Measurements from ENCODE around the gene COIL.
"Not testable (repeated sequence)": the region's sequence is repeated elsewhere in the genome, so short reads cannot be mapped to it uniquely, and the experiment has no call there.

Gene COIL

DNA sequence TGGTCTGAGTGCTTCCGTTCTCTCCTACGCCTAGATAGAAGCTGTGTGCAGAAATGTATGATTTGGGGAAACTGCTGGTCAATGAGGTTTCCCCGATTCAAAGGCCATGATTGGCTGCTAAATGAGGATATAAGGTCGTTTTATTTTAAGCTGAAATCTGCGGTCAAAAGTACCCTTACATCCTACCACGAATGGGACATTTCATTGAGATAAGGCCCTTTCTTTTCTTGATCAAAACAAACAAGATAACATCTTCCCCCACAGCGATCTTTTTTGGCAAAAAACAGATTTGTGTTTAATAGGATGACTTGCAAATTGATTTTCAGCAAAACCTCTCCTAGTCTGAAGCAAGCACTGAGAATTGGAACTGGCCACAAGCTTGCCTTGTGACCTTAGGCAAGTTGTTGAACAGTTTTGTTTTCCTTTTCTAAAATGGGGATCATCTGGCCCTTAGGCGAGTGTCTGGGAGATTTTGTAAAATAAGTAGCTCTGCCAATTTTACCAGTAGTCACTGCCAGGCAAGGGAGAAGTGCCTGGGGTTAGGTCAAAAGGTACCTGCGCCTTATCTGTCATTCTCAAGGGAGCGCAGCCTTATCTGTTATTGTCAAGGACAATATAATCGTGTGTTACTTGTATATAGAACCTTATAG, 17.7 kb upstream of the COIL start:
- no peak for DNase-seq

DNA sequence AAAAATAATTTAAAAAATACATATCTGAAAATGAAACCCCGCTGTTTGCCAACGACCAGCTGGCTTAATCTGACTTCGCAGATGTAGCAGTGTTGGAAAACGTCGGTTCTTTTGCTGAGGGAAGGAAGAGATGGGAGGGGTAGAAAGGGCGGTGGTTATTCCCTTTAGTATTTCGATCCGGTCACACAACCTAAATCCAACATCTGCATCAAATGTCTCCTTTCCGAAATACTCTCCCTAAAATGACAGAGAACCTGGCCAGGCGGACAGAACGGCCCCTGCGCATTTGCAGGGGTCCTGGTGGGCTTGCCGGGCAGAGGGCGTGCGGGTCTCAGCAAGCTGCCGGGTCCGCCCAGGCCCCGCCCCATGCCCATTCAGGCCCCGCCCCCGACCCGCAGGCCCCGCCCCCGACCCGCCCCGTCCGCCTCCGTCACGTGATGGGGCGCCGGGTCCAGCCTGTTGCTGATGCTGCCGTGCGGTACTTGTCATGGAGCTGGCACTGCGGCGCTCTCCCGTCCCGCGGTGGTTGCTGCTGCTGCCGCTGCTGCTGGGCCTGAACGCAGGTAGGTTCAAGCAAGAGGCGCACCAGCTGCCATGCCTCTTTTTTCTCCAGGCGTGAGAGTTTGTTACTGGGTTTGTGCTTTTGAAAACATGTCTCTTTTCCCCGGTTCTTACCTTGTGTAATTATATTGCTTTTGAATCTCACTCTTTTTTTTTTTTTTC, 17.0 kb upstream of the COIL start, which contains the start of gene SCPEP1:
TSS of gene SCPEP1 (plus strand) at position 459 of the 723 bp plus-strand sequence. CDS start at position 488, 29 bp downstream.
- DNase-seq, result peak; percentile 73

- no peak for DNase-seq
These were observed 16.2 kb upstream of the COIL start for GRCh38 chr17:56976941-56977608.

DNA sequence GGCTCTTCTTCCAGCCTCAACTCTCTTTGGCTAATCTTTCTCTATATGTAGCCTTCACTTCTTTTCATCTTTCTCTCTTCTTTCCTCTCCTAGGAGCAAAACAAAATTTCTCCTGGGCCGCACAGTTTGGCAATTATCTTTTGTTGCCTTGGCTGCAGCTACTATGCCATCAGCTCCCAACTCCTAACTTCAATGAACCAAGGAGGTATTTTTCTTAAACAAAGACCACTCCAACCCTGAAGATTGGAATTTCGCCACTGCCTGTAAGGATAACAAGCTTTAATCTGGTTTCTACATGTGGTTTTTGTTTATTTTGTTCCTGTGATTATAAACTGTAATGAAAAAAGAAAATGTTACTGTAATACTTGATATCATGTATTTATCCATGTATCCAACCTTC, 14.8 kb upstream of the COIL start:
- no peak for DNase-seq

DNA sequence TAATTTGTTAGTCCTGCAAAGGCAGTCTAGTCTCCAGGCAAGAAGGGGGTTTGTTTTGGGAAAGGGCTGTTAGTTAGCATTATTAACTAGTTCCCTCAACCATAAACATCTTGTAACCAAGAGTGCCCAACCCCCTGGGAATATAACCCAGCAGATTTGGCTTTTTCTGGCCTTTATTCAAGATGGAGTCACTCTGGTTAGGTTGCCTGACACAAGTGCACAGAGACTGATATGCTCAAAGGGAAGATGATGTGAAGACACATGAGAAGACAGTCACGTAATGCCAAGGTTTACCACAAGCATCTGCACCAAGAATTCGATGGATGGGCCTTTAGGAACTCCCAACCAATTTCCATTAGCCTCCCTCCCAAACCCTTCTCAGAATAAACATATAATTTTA, 13.2 kb upstream of the COIL start:
- no peak for DNase-seq

GRCh38 chr17:56973520-56973919, 12.7 kb upstream of the COIL start:
- no peak for DNase-seq

DNA sequence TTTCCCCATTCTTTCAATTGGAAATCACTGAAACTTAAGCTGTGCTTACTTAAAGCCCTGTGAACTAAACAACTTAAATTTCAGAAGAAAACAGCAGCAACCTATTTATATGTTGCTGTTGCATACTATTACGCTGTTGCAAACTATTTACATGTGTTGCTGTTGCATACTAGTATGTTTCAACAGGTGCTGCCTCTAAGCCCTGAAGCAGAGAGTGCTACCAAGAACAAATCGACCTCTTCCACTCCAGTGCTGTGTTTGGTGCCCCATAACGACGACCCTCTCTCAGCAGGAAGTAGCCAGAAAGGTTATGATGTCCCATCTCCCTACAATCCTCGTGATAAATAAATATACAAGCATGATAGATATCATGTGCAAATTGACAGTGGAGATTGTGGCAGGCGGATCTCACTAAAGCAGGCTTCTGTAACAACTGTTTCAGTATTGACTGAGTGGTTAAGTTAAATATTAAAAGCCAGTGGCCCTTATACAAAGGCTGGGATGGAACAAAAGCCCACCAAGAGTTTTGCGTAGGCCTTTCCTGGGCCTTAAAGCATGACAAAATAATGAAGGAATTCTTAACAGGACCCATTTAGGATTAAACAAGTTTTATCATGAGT, 11.4 kb upstream of the COIL start:
- DNase-seq, result no peak

DNA sequence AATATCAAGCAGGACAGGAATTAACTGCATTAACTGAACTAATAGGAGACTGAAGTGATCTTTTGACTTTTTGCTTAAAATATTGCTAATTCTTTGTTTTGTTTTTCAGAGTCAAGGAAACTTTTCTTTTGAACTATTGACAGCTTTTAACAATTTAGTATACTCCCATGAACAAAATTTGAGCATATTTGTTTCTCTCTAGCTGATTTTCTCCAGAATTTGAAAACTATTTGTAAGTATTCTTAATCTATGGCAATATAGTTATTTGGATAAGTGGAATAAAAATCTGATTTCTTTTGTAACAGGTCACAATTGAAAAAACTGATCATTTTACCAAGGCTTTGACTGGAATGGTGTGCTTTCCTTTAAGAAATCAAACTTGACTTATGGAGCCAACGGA, 10.1 kb upstream of the COIL start:
- no peak for DNase-seq

GRCh38 chr17:56966338-56966737, 5.5 kb upstream of the COIL start:
- DNase-seq, result no peak

GRCh38 chr17:56965681-56966080, 4.8 kb upstream of the COIL start:
- DNase-seq, result not testable (repeated sequence)

- DNase-seq, result not testable (repeated sequence)
These were observed 4.4 kb upstream of the COIL start for GRCh38 chr17:56965241-56965640.

DNA sequence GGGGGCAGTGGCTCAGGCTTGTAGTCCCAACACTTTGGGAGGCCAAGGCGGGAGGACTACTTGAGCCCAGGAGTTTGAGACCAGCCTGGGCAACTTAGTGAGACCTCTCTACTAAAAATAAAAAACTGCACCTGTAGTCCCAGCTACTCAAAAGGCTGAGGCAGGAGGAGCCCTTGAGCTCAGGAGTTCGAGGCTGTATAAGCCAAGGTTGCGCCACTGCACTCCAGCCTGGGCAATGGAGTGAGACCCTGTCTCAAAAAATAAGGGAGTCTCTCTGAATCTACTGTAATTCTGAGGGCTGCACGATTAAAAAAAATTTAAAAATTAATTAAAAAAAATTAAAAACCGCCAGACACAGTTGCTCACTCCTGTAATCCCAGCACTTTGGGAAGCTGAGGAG, 3.9 kb downstream of the COIL start:
- no peak for DNase-seq

GRCh38 chr17:56949595-56949994, 11.3 kb downstream of the COIL start:
- DNase-seq, result no peak

- DNase-seq, result no peak
These were observed 12.4 kb downstream of the COIL start for GRCh38 chr17:56948491-56948890.

- no peak for DNase-seq
These were observed 13.1 kb downstream of the COIL start for GRCh38 chr17:56947741-56948140.

DNA sequence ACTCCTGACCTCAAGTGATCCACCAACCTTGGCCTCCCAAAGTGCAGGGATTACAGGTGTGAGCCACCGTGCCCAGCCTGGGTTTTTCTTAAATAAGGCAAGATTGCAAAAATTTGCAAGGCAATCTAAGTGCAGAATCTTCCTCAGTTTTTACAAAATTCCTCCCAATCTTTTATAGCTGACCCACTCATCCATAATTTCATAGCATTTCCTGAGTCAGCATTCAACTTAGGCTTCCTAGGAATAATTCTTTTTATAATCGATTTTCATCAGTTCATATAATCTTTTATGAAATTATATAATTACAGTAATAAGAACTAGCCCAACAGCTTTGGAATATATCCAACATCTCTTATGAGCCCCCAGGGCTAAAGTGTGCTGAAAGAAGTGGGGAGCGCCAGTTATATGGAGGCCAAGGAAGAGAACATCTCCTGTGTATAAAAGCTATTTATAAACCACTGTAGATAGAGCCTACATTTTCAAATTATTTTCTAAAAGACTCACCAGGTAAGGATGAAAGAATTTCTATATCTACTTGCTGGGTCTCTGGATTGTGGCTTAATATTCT, 14.8 kb downstream of the COIL start:
- DNase-seq, result no peak

GRCh38 chr17:56943505-56944125, 17.2 kb downstream of the COIL start:
- DNase-seq, result no peak

DNA sequence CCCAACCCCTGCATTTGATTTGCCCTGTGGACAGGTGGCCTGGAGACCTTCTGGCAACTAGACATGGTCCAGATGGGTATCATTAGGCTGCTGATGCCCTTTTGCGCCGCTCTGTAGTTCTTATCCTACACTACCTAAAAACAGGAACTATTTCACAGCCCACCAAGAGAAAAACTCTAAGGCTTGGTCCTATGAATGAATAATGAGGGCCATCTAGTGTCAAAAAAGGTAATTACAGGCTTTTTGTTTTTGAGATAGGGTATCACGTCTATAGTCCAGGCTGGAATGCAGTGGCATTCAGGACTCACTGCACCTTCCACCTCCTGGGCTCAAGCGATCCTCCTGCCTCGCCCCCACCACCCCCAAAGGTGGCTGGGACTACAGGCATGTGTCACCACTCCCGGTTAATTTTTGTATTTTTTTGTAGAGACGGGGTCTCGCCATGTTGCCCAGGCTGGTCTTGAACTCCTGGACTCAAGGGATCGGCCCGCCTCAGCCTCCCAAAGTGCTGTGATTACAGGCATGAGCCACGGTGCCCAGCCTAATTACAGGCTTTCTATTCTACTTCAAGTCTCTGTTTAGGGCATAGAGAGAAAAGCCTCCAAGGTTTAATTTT, 20.9 kb downstream of the COIL start:
- no peak for DNase-seq

- DNase-seq, result not testable (repeated sequence)
These were observed 22.6 kb downstream of the COIL start for GRCh38 chr17:56938206-56938605.

- DNase-seq, result no peak
These were observed 23.2 kb downstream of the COIL start for GRCh38 chr17:56937687-56938086.

DNA sequence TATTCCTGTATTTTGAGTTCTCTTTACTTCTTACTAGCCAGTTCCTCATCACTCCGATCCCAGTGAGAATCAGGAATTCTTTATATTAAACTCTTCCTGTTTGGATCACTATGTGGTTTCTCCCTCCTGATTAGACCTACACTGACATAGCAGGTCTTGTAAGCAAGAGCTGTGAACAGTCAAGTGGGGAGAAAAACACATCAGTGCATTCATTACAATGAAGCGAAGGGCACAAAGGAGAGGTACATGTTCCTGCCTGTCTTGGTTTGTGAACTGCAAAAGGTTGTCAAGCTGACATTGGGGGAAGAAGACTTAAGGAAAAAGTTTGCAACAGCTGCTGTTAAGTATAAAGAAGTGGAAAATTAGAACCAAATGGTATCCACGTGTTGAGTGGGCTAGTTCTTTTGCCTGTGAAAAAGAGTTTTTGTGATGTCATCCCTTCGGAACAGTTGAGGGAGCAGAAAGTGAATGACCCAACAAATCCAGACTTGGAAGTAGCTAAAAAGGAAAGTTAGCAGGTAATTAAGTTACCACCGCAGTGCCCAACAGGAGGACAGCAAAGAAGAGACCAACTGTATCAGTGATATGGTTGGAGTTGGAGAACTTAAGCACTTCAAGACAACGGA, 24.0 kb downstream of the COIL start:
- no peak for DNase-seq

DNA sequence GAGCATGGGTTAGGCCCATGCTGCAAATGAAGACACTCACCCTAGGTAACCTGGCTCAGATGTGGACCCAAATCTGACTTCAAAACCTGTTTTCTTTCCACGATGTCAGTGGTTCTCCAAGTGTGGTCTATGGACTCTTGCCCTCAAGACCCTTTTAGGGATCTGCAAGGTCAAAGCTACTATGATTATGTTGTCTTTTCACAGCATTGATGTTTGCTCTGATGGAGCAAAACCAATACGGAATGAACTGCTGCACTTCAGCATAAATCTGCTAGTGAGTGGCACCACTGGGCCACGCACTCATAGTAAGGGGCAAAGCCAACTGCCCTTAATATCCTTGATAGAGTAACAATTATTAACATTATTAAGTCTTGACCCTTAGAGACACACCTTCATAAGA, 25.4 kb downstream of the COIL start:
- DNase-seq, result no peak
